PC-9 (cell line): ENCODE results near the gene PLD5.

Experiments used
- CTCF ChIP-seq: fragments of 200-600 bp; sonication (generic); conservative IDR thresholded peaks from 2 replicates; pipeline ENCODE4 v1.6.1; 2017; ENCODE audit warnings: mixed run types, antibody characterized with exemption, mild to moderate bottlenecking, moderate library complexity
- EZH2 ChIP-seq: fragments of 200-600 bp; sonication (generic); IDR thresholded peaks from 2 replicates; pipeline ENCODE4 v1.8.0; 2017; ENCODE audit warnings: antibody characterized with exemption, low read depth

GRCh38 chr1:242187816-242188215 lies 336.7 kb downstream of the PLD5 start:
- no peak for TF ChIP-seq CTCF
- TF ChIP-seq EZH2, result no peak
